GM21381 (cell line): ENCODE results near the gene STK38L.

Experiments used
- ATAC-seq: cut with Tn5 transposase; IDR thresholded peaks from one replicate; pipeline ENCODE4 v1.9.1; 2021; ENCODE audit warnings: mild to moderate bottlenecking, moderate library complexity; ENCODE audit not compliant: unreplicated experiment

Gene STK38L

DNA sequence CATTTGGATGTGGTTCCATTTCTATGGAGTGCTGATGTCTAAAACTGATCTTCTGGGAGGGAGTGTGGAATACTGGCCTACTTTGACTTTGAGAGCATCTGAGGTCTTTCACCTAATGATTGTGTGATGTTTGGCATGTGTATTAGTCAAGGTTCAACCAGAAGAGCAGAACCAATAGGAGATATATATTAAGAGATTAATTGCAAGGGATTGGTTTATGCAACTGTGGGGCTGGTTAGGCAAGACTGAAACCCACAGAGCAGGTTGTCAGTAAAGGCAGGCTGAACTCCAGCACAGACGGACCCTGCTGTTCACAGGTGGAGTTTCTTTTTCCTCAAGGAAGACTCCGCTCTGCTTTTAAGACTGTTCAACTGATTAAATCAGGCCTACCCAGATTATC lies 100.2 kb downstream of the STK38L start:
- no peak for ATAC-seq

DNA sequence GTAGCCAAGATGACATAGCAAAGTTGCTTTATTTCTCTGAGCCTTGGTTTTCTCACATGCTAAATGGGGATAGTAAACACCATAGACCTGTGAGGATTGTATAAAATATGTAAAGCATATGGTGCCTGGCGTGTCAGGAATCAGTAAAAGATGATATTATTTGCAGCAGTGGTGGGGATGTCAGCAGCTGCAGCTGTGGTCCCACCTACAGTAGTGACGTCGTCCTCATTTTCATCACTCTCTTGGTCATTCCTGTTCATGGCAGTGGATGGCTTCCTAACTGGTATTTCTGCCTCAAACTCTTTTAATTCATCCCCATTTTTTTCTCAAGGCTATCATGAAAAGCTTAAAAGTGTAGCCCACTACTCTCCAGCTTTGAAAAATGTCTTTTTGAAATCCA lies 100.7 kb downstream of the STK38L start:
- no peak for ATAC-seq

DNA sequence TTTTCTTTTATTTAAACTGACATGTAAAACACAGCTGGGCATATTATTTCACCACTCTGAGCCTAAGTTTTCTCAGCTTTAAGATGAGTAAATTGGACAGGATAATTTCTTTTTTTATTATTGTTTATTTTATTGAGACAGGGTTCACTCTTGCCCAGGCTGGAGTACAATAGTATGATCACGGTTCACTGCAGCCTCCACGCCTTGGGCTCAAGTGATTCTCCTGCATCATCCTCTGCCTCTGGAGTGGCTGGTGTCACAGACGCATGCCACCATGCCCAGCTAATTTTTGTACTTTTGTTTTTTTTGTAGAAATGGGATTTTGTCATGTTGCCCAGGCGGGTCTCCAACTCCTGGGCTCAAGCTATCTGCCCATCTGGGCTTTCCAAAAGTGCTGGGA lies 101.3 kb downstream of the STK38L start:
- ATAC-seq = no peak

DNA sequence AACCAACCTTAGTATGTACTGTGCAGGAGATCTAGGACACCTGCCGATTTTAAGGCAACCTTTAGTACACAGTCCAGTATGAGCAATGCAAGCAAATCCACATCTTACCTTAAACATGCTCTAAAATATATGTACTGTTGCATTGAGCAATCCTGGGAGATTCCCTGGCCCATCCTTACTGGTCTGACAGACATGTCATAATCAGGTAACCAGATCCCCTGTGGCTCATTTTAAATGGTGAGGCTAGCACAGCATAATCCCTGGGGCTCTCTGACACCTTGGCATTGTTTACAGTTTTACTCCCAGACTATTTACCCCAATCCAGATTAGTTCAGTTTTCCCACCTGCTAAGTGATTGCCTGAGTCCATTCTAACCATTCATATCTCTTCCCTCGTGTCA lies 103.7 kb downstream of the STK38L start:
- ATAC-seq = no peak

DNA sequence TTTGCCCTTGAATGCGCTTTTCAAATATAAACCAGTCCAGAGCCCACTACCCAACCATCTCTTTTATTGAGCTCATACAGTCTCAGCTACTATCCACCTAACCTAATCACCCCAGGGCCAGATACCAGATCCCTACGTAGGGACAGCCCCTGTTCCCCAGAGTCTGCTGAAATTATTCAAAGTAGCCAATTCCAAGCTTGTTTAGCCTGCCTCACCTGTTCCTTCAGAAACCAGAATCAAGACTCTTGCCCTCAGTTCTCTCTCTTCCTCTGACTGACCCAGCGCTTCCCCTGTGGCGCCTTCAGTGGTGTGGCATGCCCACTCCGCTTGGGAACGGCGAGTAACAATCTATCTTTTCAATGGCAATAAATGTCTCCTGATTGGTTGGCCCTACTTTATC lies 107.4 kb downstream of the STK38L start:
- ATAC-seq = no peak

DNA sequence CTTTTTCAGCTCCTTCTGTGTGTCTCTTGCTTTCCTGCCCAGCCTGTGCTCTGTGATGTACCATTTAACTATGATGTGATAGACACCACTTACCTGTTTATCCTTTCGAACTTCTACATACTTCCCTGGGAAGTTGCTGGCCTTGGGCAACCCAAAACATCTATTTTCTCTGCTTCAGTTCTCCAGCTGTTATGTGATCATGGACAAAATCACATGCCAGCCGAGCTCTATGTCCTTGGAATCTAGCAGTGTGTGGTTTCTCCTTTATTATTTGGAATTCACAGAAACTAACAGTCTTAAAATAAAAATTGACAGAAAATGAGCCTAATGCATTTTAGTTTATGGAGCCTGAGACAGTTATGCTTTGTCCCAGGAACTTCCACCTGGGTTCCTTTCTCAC lies 111.4 kb downstream of the STK38L start:
- ATAC-seq = no peak

DNA sequence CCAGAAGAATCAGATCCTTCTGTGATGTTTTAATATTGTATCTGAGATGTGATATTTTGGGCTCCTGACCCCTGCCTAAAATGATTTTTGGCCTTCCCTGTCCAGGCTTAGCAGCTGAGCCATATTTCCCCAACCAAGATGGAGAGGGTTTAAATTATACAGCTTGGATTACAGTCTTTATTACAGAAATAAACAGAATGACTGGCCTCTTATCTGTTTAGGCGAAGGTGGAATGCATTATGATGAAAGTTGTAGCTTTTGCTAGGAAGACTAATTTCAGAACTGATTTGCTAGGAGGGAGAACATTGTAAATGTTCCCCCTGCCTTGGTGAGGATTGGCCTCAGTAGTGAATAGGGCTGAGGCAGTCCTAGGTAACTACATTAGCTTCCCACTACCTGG lies 111.9 kb downstream of the STK38L start:
- ATAC-seq = no peak

DNA sequence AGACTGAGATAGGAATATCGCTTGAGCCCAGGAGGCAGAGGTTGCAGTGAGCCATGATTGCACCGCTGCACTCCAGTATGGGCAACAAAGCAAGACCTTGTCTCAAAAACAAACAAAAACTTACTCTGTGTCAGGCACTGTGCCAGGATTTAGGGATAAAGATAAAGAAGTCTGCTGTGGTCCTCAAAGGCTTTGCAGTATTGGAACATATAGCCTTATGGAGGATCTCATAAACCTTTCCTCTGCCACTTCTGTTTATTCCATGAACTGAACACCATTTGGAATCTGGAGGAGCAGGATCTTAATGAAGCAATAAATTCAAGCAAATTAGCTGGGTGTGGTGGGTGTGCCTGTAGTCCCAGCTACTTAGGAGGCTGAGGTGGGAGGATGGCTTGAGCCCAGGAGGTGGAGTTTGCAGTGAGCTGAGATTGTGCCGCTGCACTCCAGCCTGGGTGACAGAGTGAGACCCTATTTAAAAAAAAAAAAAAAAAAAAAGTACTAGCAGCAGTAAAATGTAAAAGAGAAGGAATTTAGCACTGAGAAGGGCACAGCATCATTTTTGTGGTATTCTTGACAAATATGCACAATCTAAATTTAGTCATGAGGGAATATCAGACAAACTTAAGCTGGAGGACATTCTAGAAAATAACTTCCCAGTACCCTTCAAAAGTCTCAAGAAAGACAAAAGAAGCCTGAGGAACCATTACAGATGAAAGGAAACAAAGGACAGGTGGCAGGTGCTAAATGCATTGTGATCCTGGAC lies 115.7 kb downstream of the STK38L start:
- no peak for ATAC-seq

DNA sequence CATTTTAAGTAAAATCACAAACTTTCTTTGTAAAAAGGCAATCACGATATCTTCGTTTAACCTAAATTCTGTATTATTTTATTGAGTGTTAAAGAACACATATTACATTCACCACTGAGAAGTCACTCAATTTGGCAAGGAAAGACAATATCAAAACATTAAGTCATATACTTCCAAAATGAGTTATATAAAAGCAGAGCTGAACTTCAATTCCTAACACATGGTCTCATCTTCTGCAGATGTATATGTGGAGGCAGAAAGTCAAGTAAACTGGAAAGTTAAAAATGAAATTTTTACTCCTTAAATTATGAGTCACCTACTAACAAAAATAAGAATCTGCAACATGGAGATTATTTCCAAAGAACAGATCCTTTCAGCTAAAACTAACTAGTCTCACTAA lies 117.3 kb downstream of the STK38L start:
- ATAC-seq = no peak

DNA sequence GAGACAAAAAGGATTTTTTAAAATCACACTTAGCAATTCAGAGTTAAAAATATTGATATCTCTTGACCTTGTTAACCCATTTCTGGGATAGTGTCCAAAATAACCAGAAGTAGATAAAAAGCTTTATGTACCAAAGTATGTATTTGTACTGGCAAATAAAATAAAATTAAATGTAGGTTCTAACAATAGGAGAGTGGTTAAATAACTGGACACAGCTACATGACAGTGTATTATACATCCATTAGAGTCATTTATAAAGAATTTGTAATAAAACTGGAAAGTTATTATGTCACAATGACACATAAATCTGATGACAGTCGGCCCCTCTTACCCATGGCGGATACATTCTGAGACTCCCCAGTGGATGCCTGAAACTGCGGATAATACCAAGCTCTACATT lies 122.5 kb downstream of the STK38L start:
- ATAC-seq = no peak

DNA sequence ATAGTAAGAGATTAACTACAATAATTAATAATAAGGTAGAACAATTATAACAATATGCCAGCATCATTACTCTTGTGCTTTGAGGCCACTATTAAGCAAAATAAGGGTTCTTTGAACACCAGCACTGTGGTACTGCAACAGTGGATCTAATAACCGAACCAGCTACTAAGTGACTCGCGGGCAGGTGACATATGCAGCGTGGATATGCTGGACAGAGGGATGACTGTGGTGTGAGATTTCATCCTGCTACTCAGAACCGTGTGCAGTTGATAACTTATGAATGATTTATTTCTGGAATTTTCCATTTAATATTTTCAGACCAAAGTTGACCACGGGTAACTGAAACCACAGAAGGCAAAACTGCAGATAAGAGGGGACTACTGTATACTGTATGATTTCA lies 123.0 kb downstream of the STK38L start:
- no peak for ATAC-seq
